Natural killer cell (primary cell): ENCODE measurements around the gene NPAS3. TPM values are rescaled to one million over a fixed set of nuclear protein-coding genes. Genes with fewer than 3 reads are reported as not detected.

Source experiments
- ATAC-seq, 3 donors: fragments of 150-1000 bp in 2 of 3; fragments of 200-7000 bp in 1 of 3; cut with Tn5 transposase; 1 replicate in 1 of 3; 2 replicates in 2 of 3; pipeline ENCODE4 v1.10.0; 2021; ENCODE audit warnings: mild to moderate bottlenecking in 2 of 3, moderate library complexity in 2 of 3
- DNase-seq, 2 donors: peaks; one replicate each; pipeline versions ENCODE4 v3.0.0 to v3.0.0-alpha.2; 2013 to 2021; ENCODE audit warnings: mixed read lengths in 1 of 2
- H3K27ac ChIP-seq: one replicate; pipeline ENCODE4 v1.5.1; 2013; ENCODE audit warnings: mild to moderate bottlenecking, low read length
- H3K27me3 ChIP-seq: one replicate; pipeline ENCODE4 v1.6.1; 2013; ENCODE audit warnings: low read length; ENCODE audit not compliant: control insufficient read depth, insufficient read depth
- H3K36me3 ChIP-seq: one replicate; pipeline ENCODE4 v1.6.1; 2013; ENCODE audit warnings: low read length; ENCODE audit not compliant: control insufficient read depth, insufficient read depth
- H3K4me1 ChIP-seq: one replicate; pipeline ENCODE4 v1.6.1; 2013; ENCODE audit warnings: low read length; ENCODE audit not compliant: control insufficient read depth, insufficient read depth
- H3K4me3 ChIP-seq: one replicate; pipeline ENCODE4 v1.5.1; 2013; ENCODE audit warnings: low read length
- H3K9me3 ChIP-seq: one replicate; pipeline ENCODE4 v1.6.1; 2013; ENCODE audit warnings: low read length; ENCODE audit not compliant: control insufficient read depth, insufficient read depth
- H3K27ac Mint-ChIP-seq, 2 donors: one replicate each; pipeline ENCODE4 v1.8.0; 2022; ENCODE audit warnings: mild to moderate bottlenecking in 2 of 2, mixed read lengths in 2 of 2, moderate library complexity in 1 of 2
- H3K27me3 Mint-ChIP-seq, 2 donors: one replicate each; pipeline ENCODE4 v1.8.0; 2022; ENCODE audit warnings: low read depth in 2 of 2, mixed read lengths in 2 of 2
- H3K36me3 Mint-ChIP-seq: one replicate; pipeline ENCODE4 v1.8.0; 2022; ENCODE audit warnings: mixed read lengths
- H3K4me1 Mint-ChIP-seq, 2 donors: one replicate each; pipeline ENCODE4 v1.8.0; 2022; ENCODE audit warnings: mixed read lengths in 2 of 2
- H3K4me3 Mint-ChIP-seq: one replicate; pipeline ENCODE4 v1.8.0; 2022; ENCODE audit warnings: mild to moderate bottlenecking, moderate library complexity, mixed read lengths
- H3K9me3 Mint-ChIP-seq, 2 donors: one replicate each; pipeline ENCODE4 v1.8.0; 2022; ENCODE audit warnings: mixed read lengths in 2 of 2
- CTCF ChIP-seq: fragments of 200-600 bp; IDR thresholded peaks from one replicate; pipeline ENCODE4 v1.8.0; 2022; ENCODE audit warnings: antibody characterized with exemption
- WGBS: methylation state at CpG from one replicate; pipeline ENCODE4 v1.1.7; 2013; ENCODE audit warnings: missing lambda C conversion rate; ENCODE audit not compliant: insufficient coverage; 5-methylcytosine and 5-hydroxymethylcytosine counted together
- intact Hi-C: fragments of 100-400 bp; cut with micrococcal nuclease; formaldehyde crosslinking; loops from one replicate; pipeline ENCODE4 v1.14.2; 2022
- total RNA-seq, 4 donors: library from RNA; stranded (reverse); fragments of 120-200 nt in 1 of 4; gene quantifications; one replicate each; pipeline versions ENCODE4 v1.2.3 to v1.2.4, GENCODE V29; 2013 to 2022

Gene NPAS3
- total RNA-seq, 3 donors from 2014 or later (not counting 1 experiment from before 2014, with no cell fraction given), result not detected

- ATAC-seq, result no peak
- intact Hi-C loops, result no loop called here
- H3K4me1 Mint-ChIP-seq, result peaks cover 0 to 11% of the 10 kb centered on the region in 2 donors
- WGBS, result 50% methylated on average over 1 of the region's 3 CpGs
- no peaks in the 10 kb centered on the region for H3K36me3 ChIP-seq
- no peaks in the 10 kb centered on the region for H3K36me3 Mint-ChIP-seq
- no peak overlapping the region for H3K4me3 ChIP-seq
- no peaks in the 10 kb centered on the region for H3K4me1 ChIP-seq
- no peak for TF ChIP-seq CTCF
- no peaks in the 10 kb centered on the region for H3K9me3 Mint-ChIP-seq
- H3K27me3 Mint-ChIP-seq, result no peaks in the 10 kb centered on the region
- no peak overlapping the region for H3K4me3 Mint-ChIP-seq
- no peaks in the 10 kb centered on the region for H3K9me3 ChIP-seq
- H3K27ac Mint-ChIP-seq, result no peak overlapping the region
- H3K27ac ChIP-seq, result no peak overlapping the region
- no peak for DNase-seq
- H3K27me3 ChIP-seq, result no peaks in the 10 kb centered on the region
These were observed 493.8 kb downstream of the NPAS3 start for GRCh38 chr14:33432407-33433023.

- H3K27me3 Mint-ChIP-seq, result no peaks in the 10 kb centered on the region
- Histone ChIP-seq H3K27me3 (no peaks in the 10 kb centered on the region), H3K9me3 (no peaks in the 10 kb centered on the region), H3K4me3 (no peak overlapping the region), H3K4me1 (no peaks in the 10 kb centered on the region), H3K36me3 (no peaks in the 10 kb centered on the region), H3K27ac (no peak overlapping the region)
- TF ChIP-seq CTCF, result no peak
- no peaks in the 10 kb centered on the region for H3K9me3 Mint-ChIP-seq
- H3K27ac Mint-ChIP-seq, result no peak overlapping the region
- no peak overlapping the region for H3K4me3 Mint-ChIP-seq
- peaks cover 0 to 11% of the 10 kb centered on the region in 2 donors for H3K4me1 Mint-ChIP-seq
- no peak for DNase-seq
- H3K36me3 Mint-ChIP-seq, result no peaks in the 10 kb centered on the region
- ATAC-seq, result no peak
- 88% methylated on average over 1 of the region's 1 CpG for WGBS
- intact Hi-C loops, result no loop called here
These were observed 494.7 kb downstream of the NPAS3 start for GRCh38 chr14:33433396-33433795.

GRCh38 chr14:33435911-33436689, 497.4 kb downstream of the NPAS3 start:
- H3K4me3 Mint-ChIP-seq, result no peak overlapping the region
- DNase-seq (no peak), ATAC-seq (no peak)
- H3K4me1 Mint-ChIP-seq, result peaks cover 0 to 11% of the 10 kb centered on the region in 2 donors
- Histone ChIP-seq H3K9me3 (no peaks in the 10 kb centered on the region), H3K36me3 (no peaks in the 10 kb centered on the region), H3K4me1 (no peaks in the 10 kb centered on the region), H3K27ac (no peak overlapping the region), H3K4me3 (no peak overlapping the region), H3K27me3 (no peaks in the 10 kb centered on the region)
- no peaks in the 10 kb centered on the region for H3K9me3 Mint-ChIP-seq
- H3K27me3 Mint-ChIP-seq, result no peaks in the 10 kb centered on the region
- H3K27ac Mint-ChIP-seq, result no peak overlapping the region
- TF ChIP-seq CTCF, result no peak
- intact Hi-C loops, result no loop called here
- H3K36me3 Mint-ChIP-seq, result no peaks in the 10 kb centered on the region
- WGBS, result 77% methylated on average over 6 of the region's 8 CpGs
